WTC11 (cell line): ENCODE results near the gene CACNG5.

Experiments
- HMGXB4 ChIP-seq: sonication (generic); formaldehyde crosslinking; IDR thresholded peaks from 2 replicates; pipeline ENCODE4 v1.8.1; 2023; ENCODE audit warnings: mild to moderate bottlenecking, moderate library complexity, missing genetic modification reagents
- ZBTB43 ChIP-seq: sonication (generic); formaldehyde crosslinking; IDR thresholded peaks from 2 replicates; pipeline ENCODE4 v1.8.1; 2023; ENCODE audit warnings: mild to moderate bottlenecking, missing genetic modification reagents
- ZNF263 ChIP-seq: sonication (generic); formaldehyde crosslinking; IDR thresholded peaks from 2 replicates; pipeline ENCODE4 v1.8.1; 2022; ENCODE audit warnings: low read depth, mild to moderate bottlenecking, moderate library complexity, missing genetic modification reagents

GRCh38 chr17:66834919-66835454, at the start of gene CACNG5:
- TF ChIP-seq ZBTB43 (CRISPR knock-in tag) (no peak), HMGXB4 (CRISPR knock-in tag) (no peak), ZNF263 (no peak)
